ENCODE results near the gene FCRL1. TPM values are rescaled to one million over a fixed set of nuclear protein-coding genes. Genes with fewer than 3 reads are reported as not detected.

FCRL1 gene, protein sequence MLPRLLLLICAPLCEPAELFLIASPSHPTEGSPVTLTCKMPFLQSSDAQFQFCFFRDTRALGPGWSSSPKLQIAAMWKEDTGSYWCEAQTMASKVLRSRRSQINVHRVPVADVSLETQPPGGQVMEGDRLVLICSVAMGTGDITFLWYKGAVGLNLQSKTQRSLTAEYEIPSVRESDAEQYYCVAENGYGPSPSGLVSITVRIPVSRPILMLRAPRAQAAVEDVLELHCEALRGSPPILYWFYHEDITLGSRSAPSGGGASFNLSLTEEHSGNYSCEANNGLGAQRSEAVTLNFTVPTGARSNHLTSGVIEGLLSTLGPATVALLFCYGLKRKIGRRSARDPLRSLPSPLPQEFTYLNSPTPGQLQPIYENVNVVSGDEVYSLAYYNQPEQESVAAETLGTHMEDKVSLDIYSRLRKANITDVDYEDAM
- total RNA-seq = not detected in 2 replicates

GRCh38 chr1:157819896-157820295 lies at the start of gene FCRL1:
FCRL1 (minus strand) TSS chr1:157820120; CDS start chr1:157820037, 83 bp downstream.

GRCh38 chr1:157841708-157842107 lies 21.8 kb upstream of the FCRL1 start, which contains the start of gene CD5L:
CD5L (minus strand) TSS chr1:157841808; CDS start chr1:157841701, 107 bp downstream.

DNA sequence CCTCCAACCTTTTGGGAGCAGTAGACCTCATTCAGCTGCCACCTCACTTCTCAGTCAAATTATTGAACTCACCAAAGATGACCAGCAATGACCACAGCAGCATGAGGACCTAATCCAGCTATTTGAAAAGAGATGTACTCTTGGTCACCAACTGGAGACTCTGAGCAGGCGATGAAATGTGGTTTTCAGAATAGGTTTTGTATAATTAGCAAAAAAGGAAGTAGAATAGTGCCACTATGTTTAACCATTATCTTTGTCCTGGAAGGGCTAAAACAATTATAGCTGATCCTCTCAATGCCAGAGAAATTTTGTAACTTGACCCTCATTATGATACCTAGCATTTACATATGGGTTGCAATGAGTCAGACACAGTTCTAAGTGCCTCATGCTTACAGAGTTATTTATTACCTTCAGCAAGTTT lies 42.9 kb downstream of the FCRL1 start, which contains the start of gene FCRL2:
Gene FCRL2 (minus strand): TSS at position 162 of the 421 bp plus-strand sequence. CDS start 59 bp downstream, at position 103.

Small RNA genes lying within 50 kb of the gene (small RNA-seq; reads per million reads assigned to genes)
- not detected for gene MRPS21P2

Other genes with a start within 250 kb of the FCRL1 start
- not detected in 2 replicates for gene FCRL4, start 222.0 kb downstream of the FCRL1 start, total RNA-seq
- not detected in 2 replicates for gene FCRL3, start 119.4 kb downstream of the FCRL1 start, total RNA-seq
- gene FCRL2, start 43.0 kb downstream of the FCRL1 start, total RNA-seq = not detected in 2 replicates
- gene CD5L, start 21.7 kb upstream of the FCRL1 start, total RNA-seq = not detected in 2 replicates
- 152 and 159 TPM in 2 replicates for gene KIRREL1, start 173.5 kb upstream of the FCRL1 start, total RNA-seq